GM06990 (cell line): ENCODE measurements around the gene GAGE1.
"Not testable (repeated sequence)": the region's sequence is repeated elsewhere in the genome, so short reads cannot be mapped to it uniquely, and the experiment has no call there.

Experiments used
- DNase-seq: peaks from one replicate; pipeline ENCODE4 v3.0.0-alpha.2; 2011; ENCODE audit not compliant: insufficient read length; ENCODE audit errors: extremely low read depth
- H3K27me3 ChIP-seq: replicated peaks from 2 replicates; pipeline ENCODE4 v1.6.0; 2011; ENCODE audit warnings: low read length; ENCODE audit not compliant: control insufficient read depth, insufficient read depth
- H3K36me3 ChIP-seq: 2 replicates; pipeline ENCODE4 v1.5.1; 2011; ENCODE audit warnings: low read length; ENCODE audit not compliant: control insufficient read depth, insufficient read depth
- H3K4me3 ChIP-seq: replicated peaks from 2 replicates; pipeline ENCODE4 v1.5.1; 2011; ENCODE audit warnings: low read depth, mild to moderate bottlenecking, control low read depth, low read length

GAGE1 gene

GRCh38 chrX:49598720-49599119 lies at the start of gene GAGE1:
GAGE1 (plus strand) TSS chrX:49599020; CDS start chrX:49600175, 1,155 bp downstream.
- not testable (repeated sequence) for H3K4me3 ChIP-seq, H3K27me3 ChIP-seq, DNase-seq, H3K36me3 ChIP-seq

- H3K4me3 ChIP-seq, H3K36me3 ChIP-seq, DNase-seq, H3K27me3 ChIP-seq: not testable (repeated sequence)
Measured at GRCh38 chrX:49550989-49551388, 47.8 kb upstream of the GAGE1 start, which contains the start of gene GAGE12E. GAGE12E (plus strand) TSS chrX:49551289; CDS start chrX:49552444, 1,155 bp downstream.

GRCh38 chrX:49560542-49560941 lies 38.3 kb upstream of the GAGE1 start, which contains the start of gene GAGE12F:
GAGE12F (plus strand) TSS chrX:49560842; CDS start chrX:49561997, 1,155 bp downstream.
- H3K36me3 ChIP-seq, H3K4me3 ChIP-seq, H3K27me3 ChIP-seq, DNase-seq: not testable (repeated sequence)

GRCh38 chrX:49568728-49569127 lies 30.1 kb upstream of the GAGE1 start:
- not testable (repeated sequence) for H3K36me3 ChIP-seq, H3K4me3 ChIP-seq, DNase-seq, H3K27me3 ChIP-seq

GRCh38 chrX:49569152-49569551 lies 29.7 kb upstream of the GAGE1 start:
- H3K36me3 ChIP-seq, H3K27me3 ChIP-seq, H3K4me3 ChIP-seq, DNase-seq: not testable (repeated sequence)

- not testable (repeated sequence) for H3K4me3 ChIP-seq, H3K36me3 ChIP-seq, DNase-seq, H3K27me3 ChIP-seq
Measured at GRCh38 chrX:49570100-49570499, 28.7 kb upstream of the GAGE1 start, which contains the start of gene GAGE12G. GAGE12G (plus strand) TSS chrX:49570400; CDS start chrX:49571555, 1,155 bp downstream.

GRCh38 chrX:49579649-49580048 lies 19.2 kb upstream of the GAGE1 start, which contains the start of gene GAGE12H:
GAGE12H (plus strand) TSS chrX:49579949; CDS start chrX:49581104, 1,155 bp downstream.
- DNase-seq, H3K27me3 ChIP-seq, H3K4me3 ChIP-seq, H3K36me3 ChIP-seq: not testable (repeated sequence)

- not testable (repeated sequence) for H3K4me3 ChIP-seq, H3K36me3 ChIP-seq, DNase-seq, H3K27me3 ChIP-seq
Measured at GRCh38 chrX:49589196-49589595, 9.6 kb upstream of the GAGE1 start, which contains the start of gene GAGE2A. GAGE2A (plus strand) TSS chrX:49589496; CDS start chrX:49590651, 1,155 bp downstream.

- H3K4me3 ChIP-seq, H3K36me3 ChIP-seq, DNase-seq, H3K27me3 ChIP-seq: not testable (repeated sequence)
Measured at GRCh38 chrX:49589769-49590478, 8.9 kb upstream of the GAGE1 start.

- not testable (repeated sequence) for DNase-seq, H3K27me3 ChIP-seq, H3K36me3 ChIP-seq, H3K4me3 ChIP-seq
Measured at GRCh38 chrX:49590488-49590887, 8.3 kb upstream of the GAGE1 start.
